ENCODE data around the gene DUSP22. TPM values are rescaled to one million over a fixed set of nuclear protein-coding genes. Genes with fewer than 3 reads are reported as not detected.

Gene DUSP22
- total and polyA plus RNA-seq, 2 donors (not counting 1 experiment from before 2014, with no cell fraction given), result 117 to 133 TPM

DNA sequence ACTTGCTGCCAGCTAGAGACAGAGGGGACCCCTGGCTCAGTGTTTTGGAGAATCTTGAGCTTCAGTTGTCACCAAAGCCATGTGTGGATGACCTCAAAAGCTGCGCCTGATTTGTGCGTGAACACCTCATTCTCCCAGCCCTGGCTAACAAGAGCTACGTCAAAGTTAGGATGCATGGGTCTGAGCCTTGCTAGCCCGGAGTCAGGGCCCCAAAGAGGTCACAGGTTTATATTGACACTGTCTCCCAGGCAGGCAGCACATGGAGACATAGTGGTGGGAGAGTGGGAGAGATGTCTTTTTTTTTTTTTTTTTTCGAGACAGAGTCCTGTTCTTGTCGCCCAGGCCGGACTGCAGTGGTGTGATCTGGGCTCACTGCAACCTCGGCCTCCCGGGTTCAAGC is 36.1 kb upstream of the DUSP22 start:
- TF ChIP-seq CTCF (IDR thresholded peaks at IDR 0.05) (no peak), EZH2 (IDR thresholded peaks at IDR 0.05; ENCODE audit: borderline replicate concordance, insufficient read depth, low read depth, low read length, poor library complexity, severe bottlenecking) (no peak)
- WGBS (ENCODE audit: insufficient coverage), result 98% methylated on average over 7 of the region's 9 CpGs
- H3K27me3 ChIP-seq (replicated peaks in 1 of 4; ENCODE audit: control extremely low read depth in 1 of 4, control insufficient read depth in 3 of 4, insufficient read depth in 4 of 4, low read length in 3 of 4), result no peaks in the 10 kb centered on the region
- DNase-seq (no peak), ATAC-seq (ENCODE audit: low read depth) (no peak)
- no peaks in the 10 kb centered on the region for H3K79me2 ChIP-seq (ENCODE audit: control insufficient read depth, insufficient read depth, low read length)
- H3K9me3 Mint-ChIP-seq (ENCODE audit: insufficient read depth), result no peaks in the 10 kb centered on the region
- H4K20me1 ChIP-seq (ENCODE audit: control insufficient read depth, insufficient read depth, low read length, poor library complexity, severe bottlenecking), result no peaks in the 10 kb centered on the region
- peak overlapping the region; percentile 30 for H2AFZ ChIP-seq (ENCODE audit: insufficient read depth, low read depth, low read length, poor library complexity, severe bottlenecking)
- H3K9ac ChIP-seq (ENCODE audit: low read length), result no peak overlapping the region
- H3K4me2 ChIP-seq (replicated peaks; ENCODE audit: low read depth, low read length, poor library complexity, severe bottlenecking), result no peak overlapping the region
- H3K4me3 Mint-ChIP-seq, result no peak overlapping the region
- intact Hi-C loops (cut with micrococcal nuclease), result loop anchor here (2.0 to 5.0 kb wide), 2 partner anchors 15 to 36 kb away; partner anchors contain the start of gene DUSP22
- H3K27me3 Mint-ChIP-seq, result no peaks in the 10 kb centered on the region
- peaks cover 63% of the 10 kb centered on the region for H3K4me1 Mint-ChIP-seq
- H3K27ac ChIP-seq (ENCODE audit: low read length in 2 of 2), result no peak overlapping the region
- ChIA-PET POLR2A (interaction anchor here (0.7 kb wide), 1 partner anchor 21 kb away, joined by 6 read pairs; no protein-coding TSS in a partner anchor), CTCF (interaction anchor here (0.6 to 1.9 kb wide), 3 partner anchors 29 to 68 kb away, joined by 3 to 4 read pairs (median 3); no protein-coding TSS in a partner anchor)
- H3K9me3 ChIP-seq (ENCODE audit: control extremely low read depth in 1 of 3, control insufficient read depth in 2 of 3, insufficient read depth in 1 of 3, low read length in 2 of 3), result peaks cover 1 to 6% (median 6%) of the 10 kb centered on the region in 3 donors
- H3K4me3 ChIP-seq (ENCODE audit: control extremely low read depth in 1 of 5, extremely low read depth in 1 of 5, insufficient read depth in 1 of 5, low read depth in 2 of 5, low read length in 4 of 5), result no peak overlapping the region
- H3K4me1 ChIP-seq (ENCODE audit: control insufficient read depth in 2 of 2, insufficient read depth in 2 of 2, low read length in 2 of 2), result peaks cover 46 to 47% of the 10 kb centered on the region in 2 donors
- H3K27ac Mint-ChIP-seq, result no peak overlapping the region
- no peaks in the 10 kb centered on the region for H3K36me3 ChIP-seq (replicated peaks in 1 of 2; ENCODE audit: control extremely low read depth in 1 of 2, control insufficient read depth in 1 of 2, extremely low read depth in 1 of 2, insufficient read depth in 2 of 2, low read length in 1 of 2)

DNA sequence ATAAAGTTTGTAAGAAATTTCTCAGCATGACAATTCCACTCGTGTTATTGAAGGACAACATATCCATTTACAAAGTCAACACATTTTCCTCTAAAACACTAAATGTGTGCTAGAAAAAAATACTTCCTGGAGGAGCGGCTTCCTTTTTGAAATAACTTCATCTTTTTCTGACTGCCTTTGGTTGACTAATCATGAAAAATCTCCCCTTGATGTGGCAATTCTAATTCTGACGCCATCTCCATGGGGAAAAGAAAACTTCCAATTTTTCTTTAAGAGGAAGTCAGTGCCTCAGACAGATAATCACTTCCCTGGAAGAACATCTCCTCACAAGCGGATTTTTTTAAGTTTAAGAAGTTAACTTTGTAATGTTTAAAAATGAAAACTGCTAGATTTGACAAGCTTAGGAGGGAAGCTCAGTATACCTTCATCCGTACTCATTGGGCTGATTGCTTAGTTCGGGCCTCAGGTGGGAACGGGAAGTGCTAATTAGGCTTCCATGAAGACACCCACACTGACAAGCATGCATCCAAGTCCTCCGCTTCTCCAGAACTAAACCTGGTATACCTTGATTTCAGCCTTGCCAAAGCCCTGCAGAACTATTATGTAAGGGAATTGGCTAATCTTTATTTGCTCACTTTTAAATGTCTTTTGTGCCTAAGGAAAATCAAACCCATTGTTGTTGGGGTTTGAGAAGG is 35.1 kb upstream of the DUSP22 start:
- TF ChIP-seq EZH2 (IDR thresholded peaks at IDR 0.05; ENCODE audit: borderline replicate concordance, insufficient read depth, low read depth, low read length, poor library complexity, severe bottlenecking), result no peak
- no peak for TF ChIP-seq CTCF (IDR thresholded peaks at IDR 0.05)
- DNase-seq (no peak), ATAC-seq (ENCODE audit: low read depth) (no peak)
- Histone ChIP-seq H2AFZ (ENCODE audit: insufficient read depth, low read depth, low read length, poor library complexity, severe bottlenecking) (peak overlapping the region; percentile 2), H3K9ac (ENCODE audit: low read length) (peak overlapping the region; percentile 8), H3K4me1 (ENCODE audit: control insufficient read depth in 2 of 2, insufficient read depth in 2 of 2, low read length in 2 of 2) (peaks cover 44 to 49% of the 10 kb centered on the region in 2 donors), H3K4me2 (replicated peaks; ENCODE audit: low read depth, low read length, poor library complexity, severe bottlenecking) (peak overlapping the region; percentile 49), H3K4me3 (ENCODE audit: control extremely low read depth in 1 of 5, extremely low read depth in 1 of 5, insufficient read depth in 1 of 5, low read depth in 2 of 5, low read length in 4 of 5) (peak overlapping the region in 1 of 5 experiments; percentile 8), H3K36me3 (replicated peaks in 1 of 2; ENCODE audit: control extremely low read depth in 1 of 2, control insufficient read depth in 1 of 2, extremely low read depth in 1 of 2, insufficient read depth in 2 of 2, low read length in 1 of 2) (no peaks in the 10 kb centered on the region), H3K27ac (ENCODE audit: low read length in 2 of 2) (peak overlapping the region in 1 of 2 donors; percentile 10), H3K79me2 (ENCODE audit: control insufficient read depth, insufficient read depth, low read length) (no peaks in the 10 kb centered on the region), H3K9me3 (ENCODE audit: control extremely low read depth in 1 of 3, control insufficient read depth in 2 of 3, insufficient read depth in 1 of 3, low read length in 2 of 3) (peaks cover 1 to 6% (median 6%) of the 10 kb centered on the region in 3 donors), H3K27me3 (replicated peaks in 1 of 4; ENCODE audit: control extremely low read depth in 1 of 4, control insufficient read depth in 3 of 4, insufficient read depth in 4 of 4, low read length in 3 of 4) (no peaks in the 10 kb centered on the region), H4K20me1 (ENCODE audit: control insufficient read depth, insufficient read depth, low read length, poor library complexity, severe bottlenecking) (no peaks in the 10 kb centered on the region)
- H3K4me1 Mint-ChIP-seq, result peaks cover 63% of the 10 kb centered on the region
- H3K27me3 Mint-ChIP-seq, result no peaks in the 10 kb centered on the region
- intact Hi-C loops (cut with micrococcal nuclease), result loop anchor here (2.0 to 5.0 kb wide), 2 partner anchors 14 to 35 kb away; partner anchors contain the start of gene DUSP22
- peak overlapping the region; percentile 38 for H3K4me3 Mint-ChIP-seq
- no peak overlapping the region for H3K27ac Mint-ChIP-seq
- CTCF ChIA-PET, result interaction anchor here (0.6 to 1.9 kb wide), 3 partner anchors 28 to 69 kb away, joined by 3 to 4 read pairs (median 4); no protein-coding TSS in a partner anchor
- POLR2A ChIA-PET, result no interaction called here
- H3K9me3 Mint-ChIP-seq (ENCODE audit: insufficient read depth), result no peaks in the 10 kb centered on the region
- WGBS (ENCODE audit: insufficient coverage), result 13% methylated on average over 1 of the region's 8 CpGs
